ENCODE results near the gene PRKCE.

The PRKCE gene

GRCh38 chr2:46170611-46171350 lies 519.3 kb downstream of the PRKCE start:
- DNase-seq (ENCODE audit: low read depth), result no peak

DNA sequence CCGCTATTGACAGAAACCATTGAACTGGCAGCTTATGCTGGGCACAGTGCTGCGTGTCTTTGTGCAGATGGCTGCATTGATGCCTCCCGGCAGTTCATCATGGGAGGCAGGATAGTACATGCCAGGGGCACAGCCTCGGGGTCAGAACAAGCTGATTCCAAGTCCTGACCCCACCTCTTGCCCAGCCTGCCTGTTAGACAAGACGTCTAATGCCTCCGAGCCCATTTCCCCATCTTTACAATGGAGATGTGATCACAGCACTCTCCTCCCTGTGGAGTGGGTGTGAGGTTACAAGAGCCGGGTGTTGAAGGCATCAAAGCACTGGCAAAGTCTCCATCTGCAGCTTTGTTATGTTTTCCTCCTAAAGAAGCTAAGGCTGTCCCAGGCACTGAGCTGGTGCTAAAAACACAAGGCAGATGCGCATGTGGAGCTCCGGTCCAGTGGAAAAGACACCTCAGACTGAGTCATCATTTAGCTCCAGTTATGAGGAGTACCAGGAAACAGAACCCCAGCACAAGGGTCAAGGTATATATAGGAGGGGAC lies 520.0 kb downstream of the PRKCE start:
- peak; percentile 75 for DNase-seq (ENCODE audit: low read depth)

- no peak for DNase-seq (ENCODE audit: low read depth)
These were observed 520.6 kb downstream of the PRKCE start for GRCh38 chr2:46171996-46172546.

GRCh38 chr2:46173030-46173429 lies 521.6 kb downstream of the PRKCE start:
- no peak for DNase-seq (ENCODE audit: low read depth)

DNA sequence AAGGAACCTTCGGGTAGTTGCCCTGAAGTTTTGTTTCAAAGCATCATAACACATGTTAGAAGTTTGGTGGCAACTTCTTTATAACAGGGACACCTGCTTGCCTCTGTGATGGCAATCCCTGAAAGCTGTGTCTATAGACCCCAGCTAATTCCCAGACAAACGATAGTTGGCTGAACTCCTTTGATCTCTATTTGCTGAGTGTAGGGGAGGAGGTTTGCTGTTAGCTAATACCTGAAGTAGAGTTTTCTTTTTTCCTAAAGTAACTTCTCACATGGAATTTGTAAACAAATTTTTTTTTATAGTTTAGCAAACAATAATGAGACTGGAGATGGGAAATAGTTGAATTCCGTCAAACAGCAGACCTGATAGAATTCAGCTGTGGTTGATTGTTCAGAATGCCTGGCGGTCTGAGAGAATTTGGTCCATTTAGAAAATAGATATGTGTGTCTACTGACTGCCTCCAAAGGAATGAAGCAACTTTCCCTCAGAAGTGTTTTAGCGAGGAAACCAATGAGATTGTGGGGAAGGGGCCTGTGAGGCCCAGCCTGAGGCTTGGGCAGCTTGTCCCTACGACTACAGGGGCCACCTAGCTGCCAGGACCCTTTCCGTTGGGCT lies 522.3 kb downstream of the PRKCE start:
- DNase-seq (ENCODE audit: low read depth), result no peak

- no peak for DNase-seq (ENCODE audit: low read depth)
These were observed 523.1 kb downstream of the PRKCE start for GRCh38 chr2:46174345-46175170.

- no peak for DNase-seq (ENCODE audit: low read depth)
These were observed 523.9 kb downstream of the PRKCE start for GRCh38 chr2:46175419-46175818.

DNA sequence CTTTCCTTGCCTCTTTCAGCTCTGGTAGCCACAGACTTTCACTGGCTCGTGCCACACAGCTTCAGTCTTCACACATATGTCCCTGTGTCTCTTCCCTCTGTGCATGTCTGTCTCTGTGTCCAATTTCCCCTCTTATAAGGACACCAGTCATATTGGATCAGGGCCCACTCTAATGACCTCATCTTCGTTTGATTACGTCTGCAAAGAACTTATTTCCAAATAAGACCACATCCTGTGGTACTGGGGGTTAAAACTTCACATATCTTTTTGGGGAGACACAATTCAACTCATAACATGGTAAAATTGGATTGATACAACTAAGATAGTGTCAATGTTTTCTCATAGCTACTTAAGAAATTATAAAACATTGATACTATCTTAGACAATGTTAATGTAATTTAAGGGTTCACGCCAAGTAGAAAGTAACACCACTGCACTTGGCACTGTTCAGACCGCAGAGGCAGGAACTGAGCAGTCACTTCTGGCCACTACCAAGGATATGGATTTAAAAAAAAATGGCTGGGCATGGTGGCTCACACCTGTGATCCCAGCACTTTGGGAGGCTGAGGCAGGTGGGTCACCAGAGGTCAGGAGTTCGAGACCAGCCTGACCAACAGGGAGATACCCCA lies 526.1 kb downstream of the PRKCE start:
- peak; percentile 11 for DNase-seq (ENCODE audit: low read depth)

DNA sequence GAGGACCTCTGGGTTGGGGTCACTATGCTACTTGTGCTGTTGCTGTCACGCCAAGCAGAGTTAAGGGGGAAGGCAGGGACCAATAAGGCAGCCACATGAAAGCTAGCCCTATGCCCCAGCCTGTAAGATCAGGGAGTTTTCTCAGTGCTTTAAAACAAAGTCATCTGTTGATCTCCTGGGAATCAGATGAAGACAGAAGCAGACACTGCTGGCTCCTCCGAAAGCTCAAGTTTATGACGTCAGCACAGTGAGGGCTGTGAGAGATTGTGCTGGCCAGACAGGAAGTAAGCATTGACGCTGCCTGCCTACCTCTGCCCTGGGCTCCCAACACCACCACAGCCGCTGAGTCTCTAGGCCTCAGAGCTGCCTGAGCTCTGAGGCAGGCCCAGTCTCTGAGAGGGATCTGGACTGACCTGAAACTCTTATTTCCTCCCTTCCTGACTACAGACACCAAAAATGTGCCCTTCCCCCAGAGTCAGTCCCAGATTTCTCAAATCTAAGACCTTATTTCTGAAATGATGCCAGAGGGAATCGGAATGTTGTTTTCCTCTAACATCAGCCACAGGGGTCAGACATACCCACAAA lies 527.7 kb downstream of the PRKCE start:
- DNase-seq (ENCODE audit: low read depth), result peak; percentile 91

DNA sequence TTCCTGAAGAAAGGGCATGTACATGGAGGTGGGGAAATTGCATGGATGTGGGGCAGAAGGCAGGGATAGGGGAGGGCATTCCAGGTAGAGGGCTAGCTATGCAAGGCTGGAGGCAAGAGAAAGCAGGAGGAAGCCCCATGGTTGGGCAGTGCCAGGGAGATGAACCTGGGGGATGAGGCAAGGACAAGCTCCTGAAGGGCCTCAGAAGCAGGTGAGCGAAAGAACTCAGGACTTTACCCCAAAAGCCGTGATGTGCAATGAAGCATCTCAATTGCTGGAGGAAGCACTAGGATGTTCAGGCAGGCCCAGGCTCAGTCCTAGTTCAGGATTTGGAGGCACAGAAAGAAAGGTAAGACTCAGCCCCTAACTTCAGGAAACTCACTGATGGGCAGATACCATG lies 528.7 kb downstream of the PRKCE start:
- DNase-seq (ENCODE audit: low read depth), result no peak

DNA sequence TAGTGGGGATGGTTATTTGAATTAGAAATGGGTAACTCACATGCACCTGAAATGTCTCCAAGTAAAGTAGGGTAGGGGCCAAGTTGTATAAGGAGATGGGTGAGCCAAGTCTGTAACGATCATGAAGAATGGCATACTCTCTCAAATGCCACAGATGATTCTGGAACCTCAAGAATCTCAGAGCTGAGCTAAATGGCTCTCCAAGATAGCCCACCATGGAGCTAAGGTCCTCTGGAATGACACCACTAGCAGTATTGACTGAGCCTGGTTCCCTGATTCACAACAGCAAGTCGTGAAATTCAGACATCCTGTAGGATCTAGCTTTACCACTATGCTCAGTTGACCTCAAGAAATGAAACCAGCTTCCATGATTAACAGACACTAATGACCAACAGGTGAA lies 529.8 kb downstream of the PRKCE start:
- no peak for DNase-seq (ENCODE audit: low read depth)

DNA sequence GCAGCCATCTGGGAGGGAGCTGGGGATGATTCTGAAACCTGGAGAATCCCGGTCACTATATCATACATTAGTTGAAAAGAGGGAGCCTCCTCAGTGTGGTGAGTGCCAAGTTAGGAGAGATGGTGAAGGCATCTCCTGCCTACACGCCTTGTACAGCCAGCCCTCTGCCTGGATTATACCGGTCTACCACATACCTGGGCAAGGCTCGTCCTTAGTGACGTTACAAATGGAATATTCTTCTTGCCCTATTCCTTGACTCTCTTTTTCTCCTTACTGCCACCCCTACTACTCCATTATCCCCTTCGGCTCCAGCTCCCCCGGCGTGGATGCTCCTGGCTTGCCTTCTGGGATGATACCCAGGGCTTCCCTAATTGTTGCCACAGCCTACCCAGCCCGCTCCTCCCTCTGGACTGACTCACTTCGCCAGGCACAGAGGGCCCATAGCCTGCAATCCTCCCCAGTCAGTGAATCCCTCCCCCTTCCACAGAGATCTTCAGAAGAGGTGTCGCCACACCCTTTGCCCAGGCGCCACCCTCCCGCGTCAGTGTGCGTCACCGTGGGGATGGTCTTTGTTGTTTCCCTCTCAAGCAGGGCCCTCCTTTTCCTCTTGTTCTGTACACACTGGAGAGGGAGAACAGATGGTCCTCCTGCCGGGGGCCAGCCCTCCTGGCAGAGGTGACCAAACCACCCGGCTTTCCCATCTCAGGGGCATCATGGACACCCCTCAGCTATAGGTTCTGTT lies 530.5 kb downstream of the PRKCE start:
- DNase-seq (ENCODE audit: low read depth), result no peak

DNA sequence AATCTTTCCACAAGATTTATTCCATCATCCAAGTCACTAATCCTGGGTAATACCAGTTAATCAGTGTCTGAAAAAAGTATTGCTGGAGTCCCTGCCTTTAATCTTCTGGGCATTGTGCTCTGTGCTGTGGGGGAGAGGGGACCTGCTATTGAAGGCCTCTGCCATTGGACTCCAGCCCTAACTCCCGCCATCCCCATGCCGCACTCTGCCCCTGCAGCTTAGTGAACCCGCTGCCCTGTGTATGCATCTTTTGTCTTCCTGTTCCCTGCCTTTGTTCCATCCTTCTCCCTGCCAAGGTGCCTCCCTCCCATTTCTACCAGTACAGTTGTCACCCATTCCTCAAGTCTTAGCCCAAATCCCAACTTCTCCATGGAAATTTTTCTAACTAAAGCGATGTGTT lies 532.0 kb downstream of the PRKCE start:
- no peak for DNase-seq (ENCODE audit: low read depth)

DNA sequence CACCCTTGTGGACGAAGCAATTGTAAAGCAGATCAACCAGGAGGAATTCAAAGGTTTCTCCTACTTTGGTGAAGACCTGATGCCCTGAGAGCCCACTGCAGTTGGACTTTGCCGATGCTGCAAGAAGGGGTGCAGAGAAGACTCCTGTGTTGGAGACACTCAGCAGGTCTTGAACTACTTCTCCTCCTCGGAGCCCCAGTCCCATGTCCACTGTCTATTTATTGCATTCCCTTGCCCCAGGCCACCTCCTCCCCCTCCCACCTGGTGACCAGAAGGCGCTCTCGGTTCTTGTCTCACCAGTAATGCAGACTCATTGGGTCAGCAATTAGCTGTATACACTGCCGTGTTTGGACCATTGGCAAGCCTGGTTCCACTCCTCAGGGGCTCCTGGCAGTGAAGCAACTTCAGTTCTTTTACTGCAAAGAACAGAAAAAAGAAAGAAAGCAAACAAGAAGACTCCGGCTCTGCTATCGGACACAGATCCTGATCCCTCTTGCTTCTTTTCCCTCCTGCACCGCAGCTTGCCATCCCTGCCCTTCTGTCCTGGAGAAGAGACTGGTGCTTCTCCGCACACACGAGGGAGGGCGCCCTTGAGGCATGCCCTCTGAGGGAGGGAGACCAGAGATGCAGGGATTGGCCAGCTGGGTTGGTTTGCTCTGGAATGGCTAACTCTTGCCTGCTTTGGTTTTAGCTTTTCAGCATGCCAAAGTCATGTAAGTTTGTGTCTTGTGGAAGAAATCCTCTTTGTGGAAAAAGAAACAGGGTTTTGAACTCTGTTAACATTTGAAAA lies 533.5 kb downstream of the PRKCE start:
- DNase-seq (ENCODE audit: low read depth), result no peak

GRCh38 chr2:46187112-46187618 lies 535.7 kb downstream of the PRKCE start:
- DNase-seq (ENCODE audit: low read depth), result peak; percentile 87

DNA sequence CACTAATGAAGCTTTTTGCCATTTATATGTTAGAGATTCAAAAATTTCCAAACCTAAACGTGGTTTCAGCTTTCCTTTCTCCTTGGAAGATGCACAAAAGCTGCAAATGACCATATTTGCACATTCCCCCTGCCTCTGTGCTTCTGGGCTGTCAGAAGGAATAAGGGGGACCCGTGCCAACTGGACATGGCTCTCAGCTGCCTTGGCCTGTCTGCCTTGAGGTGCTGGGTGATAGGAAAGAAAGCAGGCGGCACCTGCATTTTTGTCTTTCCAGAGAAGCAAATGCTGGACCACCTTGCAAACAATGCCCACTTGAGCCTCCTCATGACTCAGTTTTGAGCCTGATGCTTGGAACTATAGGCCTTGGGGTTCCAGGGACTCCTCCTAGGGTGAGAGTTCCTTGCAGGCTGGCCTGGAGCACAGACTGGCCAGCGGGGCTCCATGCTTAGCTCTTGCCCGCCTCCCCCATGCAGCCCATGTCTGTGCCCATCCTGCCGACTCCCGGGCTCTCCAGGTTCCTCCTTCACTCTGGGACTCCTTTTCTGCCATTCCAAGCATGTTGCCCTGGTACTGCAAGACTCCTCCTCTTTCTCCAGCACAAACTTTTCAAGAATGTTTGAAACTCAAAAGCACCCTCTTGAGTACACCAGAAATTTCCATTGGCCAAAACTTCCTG lies 536.7 kb downstream of the PRKCE start:
- no peak for DNase-seq (ENCODE audit: low read depth)

DNA sequence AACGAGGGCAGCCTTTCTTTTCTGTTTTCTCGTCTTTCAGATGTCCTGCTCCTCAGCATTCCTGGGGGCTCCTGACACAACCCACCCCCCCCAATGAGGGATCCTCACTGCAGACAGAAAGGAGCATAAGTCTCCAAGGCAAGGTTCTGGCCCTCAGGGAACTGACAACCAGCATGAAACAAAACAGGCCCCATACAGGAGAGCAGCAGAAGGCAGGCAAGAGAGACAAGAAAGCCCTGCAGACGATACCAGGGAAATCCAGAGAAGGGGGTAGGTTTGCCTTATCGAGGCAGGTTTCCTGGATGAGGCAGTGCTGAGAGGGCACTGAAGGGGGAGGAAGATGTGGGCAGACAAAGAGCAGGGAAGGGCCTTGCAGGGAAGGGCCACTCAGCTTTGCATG lies 541.9 kb downstream of the PRKCE start:
- no peak for DNase-seq (ENCODE audit: low read depth)

DNA sequence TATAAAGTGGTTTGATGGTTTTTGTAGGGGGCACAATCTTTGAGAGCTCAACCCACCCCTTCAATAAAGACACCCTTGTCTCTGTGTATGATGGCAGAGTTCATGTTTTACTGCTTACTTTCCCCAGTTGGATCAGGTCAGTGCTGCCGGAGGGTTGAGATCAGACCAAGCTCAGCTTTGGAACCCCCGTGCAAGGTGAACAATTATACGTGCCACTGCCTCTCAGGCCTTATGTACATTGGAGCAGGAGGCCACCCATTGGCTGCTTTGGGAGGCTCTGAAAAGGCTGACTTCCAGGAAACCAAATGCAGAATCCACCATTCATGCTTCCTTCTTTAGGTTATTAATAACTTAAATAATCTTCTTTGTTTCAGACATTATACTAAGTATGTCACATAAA lies 542.4 kb downstream of the PRKCE start:
- DNase-seq (ENCODE audit: low read depth), result no peak

- DNase-seq (ENCODE audit: low read depth), result no peak
These were observed 543.4 kb downstream of the PRKCE start for GRCh38 chr2:46194856-46195255.
